Liver (tissue), 9 donors: ENCODE measurements around the gene APPL2. TPM values are rescaled to one million over a fixed set of nuclear protein-coding genes. Genes with fewer than 3 reads are reported as not detected.

Source experiments
- DNase-seq: peaks from one replicate; pipeline ENCODE4 v3.0.0-alpha.2; 2017; ENCODE audit warnings: low spot score
- H3K27ac ChIP-seq, 2 donors: one replicate each; pipeline ENCODE4 v1.7.0; 2013; ENCODE audit warnings: inconsistent platforms in 2 of 2, low read length in 2 of 2, control low read depth in 1 of 2, low read depth in 1 of 2, mild to moderate bottlenecking in 1 of 2
- H3K27me3 ChIP-seq, 4 donors: one replicate each; pipeline versions ENCODE4 v1.6.1 to v1.7.0; 2013; ENCODE audit warnings: low read length in 3 of 4, inconsistent platforms in 1 of 4, mild to moderate bottlenecking in 1 of 4, moderate library complexity in 1 of 4; ENCODE audit not compliant: control insufficient read depth in 4 of 4, insufficient read depth in 4 of 4
- H3K36me3 ChIP-seq, 4 donors: one replicate each; pipeline versions ENCODE4 v1.6.1 to v1.7.0; 2013; ENCODE audit warnings: low read length in 3 of 4, mild to moderate bottlenecking in 3 of 4, low read depth in 1 of 4, moderate library complexity in 1 of 4; ENCODE audit not compliant: control insufficient read depth in 4 of 4, insufficient read depth in 3 of 4
- H3K4me1 ChIP-seq, 4 donors: one replicate each; pipeline versions ENCODE4 v1.6.1 to v1.7.0; 2013; ENCODE audit warnings: low read length in 3 of 4, mild to moderate bottlenecking in 3 of 4, moderate library complexity in 1 of 4; ENCODE audit not compliant: control insufficient read depth in 4 of 4, insufficient read depth in 4 of 4
- H3K4me3 ChIP-seq, 3 donors: one replicate each; pipeline versions ENCODE4 v1.6.1 to v1.7.0; 2013; ENCODE audit warnings: low read length in 3 of 3, control low read depth in 1 of 3, low read depth in 1 of 3, mild to moderate bottlenecking in 1 of 3
- H3K9ac ChIP-seq, 2 donors: one replicate each; pipeline ENCODE4 v1.7.0; 2013; ENCODE audit warnings: low read length in 2 of 2, mild to moderate bottlenecking in 2 of 2, moderate library complexity in 2 of 2, control low read depth in 1 of 2, low read depth in 1 of 2
- H3K9me3 ChIP-seq, 4 donors: one replicate each; pipeline versions ENCODE4 v1.6.1 to v1.7.0; 2013; ENCODE audit warnings: low read length in 3 of 4; ENCODE audit not compliant: control insufficient read depth in 4 of 4
- FOXA1 ChIP-seq: IDR thresholded peaks from 2 replicates; pipeline ENCODE4 v1.6.1; 2016; ENCODE audit warnings: antibody characterized with exemption
- GABPA ChIP-seq, 2 donors: IDR thresholded peaks in 1 of 2; conservative IDR thresholded peaks in 1 of 2; 2 replicates each; pipeline ENCODE4 v1.6.1; 2016; ENCODE audit warnings: antibody characterized with exemption in 2 of 2, mild to moderate bottlenecking in 1 of 2, moderate library complexity in 1 of 2
- HNF4A ChIP-seq, 2 donors: conservative IDR thresholded peaks; 2 replicates each; pipeline ENCODE4 v1.6.1; 2016; ENCODE audit warnings: antibody characterized with exemption in 2 of 2, mild to moderate bottlenecking in 2 of 2
- HNF4G ChIP-seq: IDR thresholded peaks from 2 replicates; pipeline ENCODE4 v1.6.1; 2016; ENCODE audit warnings: antibody characterized with exemption
- JUND ChIP-seq, 2 donors: IDR thresholded peaks; 2 replicates each; pipeline ENCODE4 v1.6.1; 2016; ENCODE audit warnings: antibody characterized with exemption in 2 of 2
- RAD21 ChIP-seq, 2 donors: IDR thresholded peaks; 2 replicates each; pipeline ENCODE4 v1.6.1; 2016; ENCODE audit warnings: antibody characterized with exemption in 2 of 2, mild to moderate bottlenecking in 2 of 2
- RXRA ChIP-seq, 2 donors: IDR thresholded peaks; 2 replicates each; pipeline ENCODE4 v1.6.1; 2017 to 2018; ENCODE audit warnings: antibody characterized with exemption in 2 of 2, mild to moderate bottlenecking in 1 of 2
- SP1 ChIP-seq: IDR thresholded peaks from 2 replicates; pipeline ENCODE4 v1.6.1; 2018; ENCODE audit warnings: antibody characterized with exemption, mild to moderate bottlenecking
- WGBS: extraction: QIAGEN DNeasy Blood & Tissue Kit; methylation state at CpG from one replicate; pipeline ENCODE4 v1.1.7; 2013; 5-methylcytosine and 5-hydroxymethylcytosine counted together
- polyA plus RNA-seq, 2 donors: library from polyadenylated mRNA; stranded (reverse) in 1 of 2; unstranded in 1 of 2; fragments of 200-250 nt in 1 of 2; fragments of >200 nt in 1 of 2; fragmentation: Nextera tagmentation in 1 of 2; extraction: Ambion mirVana in 1 of 2; gene quantifications; one replicate each; pipeline versions ENCODE4 v1.2.1 to v1.2.3, GENCODE V29; 2013 to 2015
- total RNA-seq, 2 donors: library from RNA; depleted of rRNA; stranded (reverse); fragments of >200 nt; gene quantifications; one replicate each; pipeline ENCODE4 v1.2.3, GENCODE V29; 2014
- TF ChIP-seq, protein P1 (sequence below): IDR thresholded peaks from 2 replicates; pipeline ENCODE4 v1.6.1; 2016; ENCODE audit warnings: antibody characterized with exemption
- TF ChIP-seq, protein P2 (sequence below): IDR thresholded peaks from 2 replicates; pipeline ENCODE4 v1.6.1; 2016; ENCODE audit warnings: antibody characterized with exemption, mild to moderate bottlenecking
- TF ChIP-seq, protein P3 (sequence below): IDR thresholded peaks from 2 replicates; pipeline ENCODE4 v1.6.1; 2016; ENCODE audit warnings: antibody characterized with exemption
- TF ChIP-seq, protein P4 (sequence below): IDR thresholded peaks from 2 replicates; pipeline ENCODE4 v1.6.1; 2016; ENCODE audit warnings: antibody characterized with exemption
- donor health status: healthy.
- donor health status: healthy.
- donor health status: healthy.
- donor health status: healthy.
- donor health status: healthy.

APPL2 gene
- total and polyA plus RNA-seq, 4 donors: 7.1 to 21.2 (median 12.7) TPM

DNA sequence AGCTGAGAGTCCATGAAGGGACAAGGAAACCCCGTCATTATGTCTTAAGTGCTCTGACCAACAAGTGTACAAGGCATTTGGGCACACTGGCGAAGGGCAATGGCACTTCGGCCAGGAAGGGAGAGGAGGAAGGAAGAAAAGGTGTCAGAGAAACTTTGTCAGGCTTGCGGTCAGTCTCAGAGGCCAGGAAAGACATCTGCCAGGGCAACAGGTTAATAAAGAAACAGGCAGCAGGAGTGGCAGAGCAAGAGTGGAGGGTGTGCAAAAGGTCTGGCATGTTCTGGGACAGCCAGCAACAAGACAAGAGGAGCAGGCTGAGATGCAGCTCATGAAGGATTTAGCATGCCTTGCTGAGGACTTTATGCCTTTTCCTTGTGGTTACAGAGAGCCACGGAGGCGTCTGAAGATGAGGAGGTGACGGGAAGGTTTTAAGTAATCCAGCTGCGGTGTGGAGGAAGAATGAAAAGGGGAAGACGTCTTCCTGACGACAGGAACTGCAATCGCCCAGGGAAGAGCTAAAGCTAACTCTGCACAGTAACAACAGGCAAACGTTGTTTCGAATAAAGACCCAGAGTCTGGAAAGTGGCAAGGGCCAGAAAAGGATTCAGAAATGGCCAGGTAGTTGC lies 13.1 kb downstream of the APPL2 start:
- peaks cover 2 to 7% (median 4%) of the 10 kb centered on the region in 4 donors for H3K36me3 ChIP-seq
- 83% methylated on average over 13 of the region's 13 CpGs for WGBS
- TF ChIP-seq JUND (IDR thresholded peaks at IDR 0.05): no peak
- TF ChIP-seq GABPA (IDR thresholded peaks at IDR 0.05 in 1 of 2, conservative IDR thresholded peaks at IDR 0.05 in 1 of 2): no peak
- TF ChIP-seq, protein P1, sequence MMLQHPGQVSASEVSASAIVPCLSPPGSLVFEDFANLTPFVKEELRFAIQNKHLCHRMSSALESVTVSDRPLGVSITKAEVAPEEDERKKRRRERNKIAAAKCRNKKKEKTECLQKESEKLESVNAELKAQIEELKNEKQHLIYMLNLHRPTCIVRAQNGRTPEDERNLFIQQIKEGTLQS: no peak
- no peak for TF ChIP-seq SP1
- TF ChIP-seq, protein P2, sequence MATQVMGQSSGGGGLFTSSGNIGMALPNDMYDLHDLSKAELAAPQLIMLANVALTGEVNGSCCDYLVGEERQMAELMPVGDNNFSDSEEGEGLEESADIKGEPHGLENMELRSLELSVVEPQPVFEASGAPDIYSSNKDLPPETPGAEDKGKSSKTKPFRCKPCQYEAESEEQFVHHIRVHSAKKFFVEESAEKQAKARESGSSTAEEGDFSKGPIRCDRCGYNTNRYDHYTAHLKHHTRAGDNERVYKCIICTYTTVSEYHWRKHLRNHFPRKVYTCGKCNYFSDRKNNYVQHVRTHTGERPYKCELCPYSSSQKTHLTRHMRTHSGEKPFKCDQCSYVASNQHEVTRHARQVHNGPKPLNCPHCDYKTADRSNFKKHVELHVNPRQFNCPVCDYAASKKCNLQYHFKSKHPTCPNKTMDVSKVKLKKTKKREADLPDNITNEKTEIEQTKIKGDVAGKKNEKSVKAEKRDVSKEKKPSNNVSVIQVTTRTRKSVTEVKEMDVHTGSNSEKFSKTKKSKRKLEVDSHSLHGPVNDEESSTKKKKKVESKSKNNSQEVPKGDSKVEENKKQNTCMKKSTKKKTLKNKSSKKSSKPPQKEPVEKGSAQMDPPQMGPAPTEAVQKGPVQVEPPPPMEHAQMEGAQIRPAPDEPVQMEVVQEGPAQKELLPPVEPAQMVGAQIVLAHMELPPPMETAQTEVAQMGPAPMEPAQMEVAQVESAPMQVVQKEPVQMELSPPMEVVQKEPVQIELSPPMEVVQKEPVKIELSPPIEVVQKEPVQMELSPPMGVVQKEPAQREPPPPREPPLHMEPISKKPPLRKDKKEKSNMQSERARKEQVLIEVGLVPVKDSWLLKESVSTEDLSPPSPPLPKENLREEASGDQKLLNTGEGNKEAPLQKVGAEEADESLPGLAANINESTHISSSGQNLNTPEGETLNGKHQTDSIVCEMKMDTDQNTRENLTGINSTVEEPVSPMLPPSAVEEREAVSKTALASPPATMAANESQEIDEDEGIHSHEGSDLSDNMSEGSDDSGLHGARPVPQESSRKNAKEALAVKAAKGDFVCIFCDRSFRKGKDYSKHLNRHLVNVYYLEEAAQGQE: no peak
- TF ChIP-seq, protein P3, sequence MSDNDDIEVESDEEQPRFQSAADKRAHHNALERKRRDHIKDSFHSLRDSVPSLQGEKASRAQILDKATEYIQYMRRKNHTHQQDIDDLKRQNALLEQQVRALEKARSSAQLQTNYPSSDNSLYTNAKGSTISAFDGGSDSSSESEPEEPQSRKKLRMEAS: no peak
- TF ChIP-seq, protein P4, sequence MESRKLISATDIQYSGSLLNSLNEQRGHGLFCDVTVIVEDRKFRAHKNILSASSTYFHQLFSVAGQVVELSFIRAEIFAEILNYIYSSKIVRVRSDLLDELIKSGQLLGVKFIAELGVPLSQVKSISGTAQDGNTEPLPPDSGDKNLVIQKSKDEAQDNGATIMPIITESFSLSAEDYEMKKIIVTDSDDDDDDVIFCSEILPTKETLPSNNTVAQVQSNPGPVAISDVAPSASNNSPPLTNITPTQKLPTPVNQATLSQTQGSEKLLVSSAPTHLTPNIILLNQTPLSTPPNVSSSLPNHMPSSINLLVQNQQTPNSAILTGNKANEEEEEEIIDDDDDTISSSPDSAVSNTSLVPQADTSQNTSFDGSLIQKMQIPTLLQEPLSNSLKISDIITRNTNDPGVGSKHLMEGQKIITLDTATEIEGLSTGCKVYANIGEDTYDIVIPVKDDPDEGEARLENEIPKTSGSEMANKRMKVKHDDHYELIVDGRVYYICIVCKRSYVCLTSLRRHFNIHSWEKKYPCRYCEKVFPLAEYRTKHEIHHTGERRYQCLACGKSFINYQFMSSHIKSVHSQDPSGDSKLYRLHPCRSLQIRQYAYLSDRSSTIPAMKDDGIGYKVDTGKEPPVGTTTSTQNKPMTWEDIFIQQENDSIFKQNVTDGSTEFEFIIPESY: no peak
- TF ChIP-seq FOXA1: no peak
- TF ChIP-seq RXRA (IDR thresholded peaks at IDR 0.05): no peak

DNA sequence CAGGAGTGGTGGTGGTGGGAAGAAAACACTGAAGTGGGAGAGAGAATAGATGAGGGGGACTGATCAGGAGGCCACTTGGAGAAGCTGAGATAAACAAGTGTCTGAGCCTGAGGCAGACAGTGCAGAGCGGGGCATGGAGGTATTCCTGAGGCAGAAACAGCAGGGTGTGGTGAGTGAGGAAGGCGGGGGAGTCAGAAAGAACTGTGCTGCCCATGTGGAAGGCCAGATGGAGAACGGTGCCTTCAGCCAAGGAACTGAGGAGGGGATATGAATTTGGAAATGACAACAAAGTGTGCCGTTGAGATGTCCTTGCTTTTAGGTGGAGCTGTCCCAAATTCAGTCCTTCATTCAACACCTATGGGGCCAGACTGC lies 13.7 kb downstream of the APPL2 start:
- Histone ChIP-seq H3K9ac (no peak overlapping the region), H3K4me1 (no peaks in the 10 kb centered on the region), H3K27ac (no peak overlapping the region), H3K27me3 (no peaks in the 10 kb centered on the region), H3K9me3 (no peaks in the 10 kb centered on the region), H3K36me3 (peaks cover 2 to 7% (median 5%) of the 10 kb centered on the region in 4 donors), H3K4me3 (no peak overlapping the region)
- no peak for TF ChIP-seq HNF4G
- WGBS: 77% methylated on average over 4 of the region's 4 CpGs
- DNase-seq: no peak

More for the DNA sequence above, 13.1 kb downstream of the APPL2 start:
- Histone ChIP-seq H3K4me3 (no peak overlapping the region), H3K27me3 (no peaks in the 10 kb centered on the region), H3K4me1 (no peaks in the 10 kb centered on the region), H3K9ac (no peak overlapping the region), H3K27ac (no peak overlapping the region), H3K9me3 (no peaks in the 10 kb centered on the region)
- no peak for DNase-seq

DNA sequence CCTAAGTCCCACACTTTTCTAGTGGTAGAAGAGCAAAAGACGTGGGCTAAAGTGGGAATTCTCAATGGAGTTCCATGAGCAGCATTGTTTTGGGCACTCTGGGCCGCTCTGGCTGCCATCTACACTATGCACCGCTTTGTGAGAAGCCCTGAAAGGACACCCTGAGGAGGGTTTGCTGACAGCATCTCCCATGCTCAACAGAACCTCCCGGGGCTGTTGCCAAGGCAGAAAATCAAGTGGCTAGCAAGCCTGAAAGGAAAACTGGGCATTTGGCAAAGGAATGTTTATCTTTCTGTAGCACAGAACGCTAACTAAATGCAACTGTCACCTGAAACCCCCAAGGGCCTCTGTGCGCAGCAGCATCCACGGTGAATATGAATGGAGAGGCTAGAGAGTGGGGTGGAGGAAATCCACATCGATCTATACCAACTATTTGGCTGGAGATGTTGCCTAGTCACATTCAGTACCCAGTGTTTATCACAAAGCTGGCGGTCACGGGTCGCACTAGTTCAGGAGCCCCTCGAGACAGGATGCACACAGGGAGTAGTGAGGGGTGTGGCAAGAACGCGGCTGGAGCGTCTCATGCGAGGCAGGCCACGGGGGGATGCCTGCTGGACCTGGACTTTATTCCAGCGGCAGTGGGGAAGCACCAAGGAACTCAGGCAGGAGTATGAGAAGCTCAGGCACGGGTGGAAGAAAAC lies 14.2 kb downstream of the APPL2 start:
- no peaks in the 10 kb centered on the region for H3K9me3 ChIP-seq
- no peaks in the 10 kb centered on the region for H3K27me3 ChIP-seq
- DNase-seq: no peak
- WGBS: 88% methylated on average over 19 of the region's 19 CpGs
- TF ChIP-seq FOXA1 (no peak), HNF4A (conservative IDR thresholded peaks at IDR 0.05) (no peak), RAD21 (IDR thresholded peaks at IDR 0.05) (no peak)
- TF ChIP-seq, protein P3: no peak
- H3K27ac ChIP-seq: no peak overlapping the region
- no peak overlapping the region for H3K9ac ChIP-seq
- H3K4me1 ChIP-seq: no peaks in the 10 kb centered on the region
- H3K4me3 ChIP-seq: no peak overlapping the region
- H3K36me3 ChIP-seq: peaks cover 2 to 9% (median 6%) of the 10 kb centered on the region in 4 donors
